Adipose tissue (tissue), 3 donors: ENCODE results near the gene ACBD6. TPM values are rescaled to one million over a fixed set of nuclear protein-coding genes. Genes with fewer than 3 reads are reported as not detected.
A peak's percentile ranks its signal among the peaks of the same experiment; 100 is the strongest.
"Not testable (repeated sequence)": the region's sequence is repeated elsewhere in the genome, so short reads cannot be mapped to it uniquely, and the experiment has no call there.

Source experiments
- H3K27ac ChIP-seq: one replicate; pipeline ENCODE4 v1.5.1; 2013; ENCODE audit warnings: low read depth, low read length
- WGBS, 3 donors: extraction: QIAGEN DNeasy Blood & Tissue Kit; methylation state at CpG; one replicate each; pipeline ENCODE4 v1.1.7; 2013; 5-methylcytosine and 5-hydroxymethylcytosine counted together
- polyA plus RNA-seq, 3 donors: library from polyadenylated mRNA; stranded (reverse); fragments of 200-250 nt; gene quantifications; one replicate each; pipeline ENCODE4 v1.2.3, GENCODE V29; 2013
- donor health status: healthy with polysubstance abuse.
- donor health status: Bipolar disorder and iron deficiency.
- donor health status: healthy.

The ACBD6 gene
- polyA plus RNA-seq, 3 donors: 17.9 to 27.4 (median 23.4) TPM

- no peak overlapping the region for H3K27ac ChIP-seq
- WGBS, 3 donors: 96 to 97% (median 97%) methylated on average over 7 of the region's 7 CpGs
Measured at GRCh38 chr1:180435566-180435965, 66.8 kb downstream of the ACBD6 start.

GRCh38 chr1:180433873-180434272 lies 68.5 kb downstream of the ACBD6 start:
- no peak overlapping the region for H3K27ac ChIP-seq
- WGBS, 3 donors: 82 to 95% (median 83%) methylated on average over 2 of the region's 2 CpGs

- no peak overlapping the region for H3K27ac ChIP-seq
- WGBS, 3 donors: 95 to 97% (median 96%) methylated on average over 6 of the region's 6 CpGs
Measured at GRCh38 chr1:180431683-180432082, 70.7 kb downstream of the ACBD6 start.

- WGBS, 3 donors: 58 to 96% (median 70%) methylated on average over 4 of the region's 4 CpGs
- peak overlapping the region; percentile 66 for H3K27ac ChIP-seq
Measured at GRCh38 chr1:180428782-180429695, 73.3 kb downstream of the ACBD6 start.

- H3K27ac ChIP-seq: no peak overlapping the region
Measured at GRCh38 chr1:180425952-180426351, 76.4 kb downstream of the ACBD6 start.

GRCh38 chr1:180424848-180425457 lies 77.4 kb downstream of the ACBD6 start:
- WGBS, 3 donors: 80 to 83% (median 81%) methylated on average over 3 of the region's 3 CpGs
- no peak overlapping the region for H3K27ac ChIP-seq

- WGBS, 3 donors: 91 to 98% (median 97%) methylated on average over 1 of the region's 1 CpG
- no peak overlapping the region for H3K27ac ChIP-seq
Measured at GRCh38 chr1:180421614-180422013, 80.8 kb downstream of the ACBD6 start.

- not testable (repeated sequence) for H3K27ac ChIP-seq
- WGBS, 3 donors: 95 to 100% (median 100%) methylated on average over 1 of the region's 1 CpG
Measured at GRCh38 chr1:180421145-180421544, 81.2 kb downstream of the ACBD6 start.

- WGBS, 3 donors: 58 to 88% (median 78%) methylated on average over 2 of the region's 2 CpGs
- H3K27ac ChIP-seq: no peak overlapping the region
Measured at GRCh38 chr1:180415985-180416633, 86.3 kb downstream of the ACBD6 start.

GRCh38 chr1:180415236-180415848 lies 87.0 kb downstream of the ACBD6 start:
- 86 to 99% (median 93%) methylated on average over 8 of the region's 8 CpGs for WGBS, 3 donors
- H3K27ac ChIP-seq: no peak overlapping the region

- 95 to 96% (median 95%) methylated on average over 4 of the region's 4 CpGs for WGBS, 3 donors
- H3K27ac ChIP-seq: no peak overlapping the region
Measured at GRCh38 chr1:180412583-180412982, 89.8 kb downstream of the ACBD6 start.

- not testable (repeated sequence) for H3K27ac ChIP-seq
- whole genome bisulfite sequencing, 3 donors: 100% methylated on average over 1 of the region's 1 CpG; no CpG with 5 or more reads in 2 of the 3 donors
Measured at GRCh38 chr1:180408128-180408527, 94.2 kb downstream of the ACBD6 start.

- WGBS, 3 donors: 78 to 88% (median 88%) methylated on average over 2 of the region's 2 CpGs
- no peak overlapping the region for H3K27ac ChIP-seq
Measured at GRCh38 chr1:180407051-180407450, 95.3 kb downstream of the ACBD6 start.

GRCh38 chr1:180402551-180402950 lies 99.8 kb downstream of the ACBD6 start:
- WGBS, 3 donors: 71 to 87% (median 75%) methylated on average over 6 of the region's 6 CpGs

GRCh38 chr1:180402001-180402400 lies 100.4 kb downstream of the ACBD6 start:
- 76 to 100% (median 91%) methylated on average over 1 of the region's 1 CpG for WGBS, 3 donors
- no peak overlapping the region for H3K27ac ChIP-seq

More at GRCh38 chr1:180402551-180402950, 99.8 kb downstream of the ACBD6 start:
- H3K27ac ChIP-seq: no peak overlapping the region

GRCh38 chr1:180397175-180397574 lies 105.2 kb downstream of the ACBD6 start:
- H3K27ac ChIP-seq: no peak overlapping the region
- 60 to 85% (median 68%) methylated on average over 4 of the region's 4 CpGs for WGBS, 3 donors

- no peak overlapping the region for H3K27ac ChIP-seq
- WGBS, 3 donors: 96 to 98% (median 98%) methylated on average over 7 of the region's 7 CpGs
Measured at GRCh38 chr1:180392427-180393145, 109.8 kb downstream of the ACBD6 start.

- H3K27ac ChIP-seq: no peak overlapping the region
Measured at GRCh38 chr1:180392020-180392419, 110.4 kb downstream of the ACBD6 start.
